Hepatocyte (in vitro differentiated cells): ENCODE measurements around the gene SLC8B1.

Source experiments
- EZH2 ChIP-seq: fragments of 200-600 bp; sonication (generic); IDR thresholded peaks from 2 replicates; pipeline ENCODE4 v1.6.1; 2016; ENCODE audit warnings: antibody characterized with exemption, mild to moderate bottlenecking, borderline replicate concordance
- EZH2phosphoT487 ChIP-seq: fragments of 200-600 bp; sonication (generic); IDR thresholded peaks from one replicate; pipeline ENCODE4 v1.6.1; 2018; ENCODE audit warnings: antibody characterized with exemption, mild to moderate bottlenecking, low read depth, moderate library complexity; ENCODE audit not compliant: unreplicated experiment, severe bottlenecking
- TF ChIP-seq, protein P1 (sequence below): fragments of 200-600 bp; sonication (generic); IDR thresholded peaks from 2 replicates; pipeline ENCODE4 v1.5.1; 2016; ENCODE audit warnings: antibody characterized with exemption, mild to moderate bottlenecking; ENCODE audit not compliant: poor library complexity

DNA sequence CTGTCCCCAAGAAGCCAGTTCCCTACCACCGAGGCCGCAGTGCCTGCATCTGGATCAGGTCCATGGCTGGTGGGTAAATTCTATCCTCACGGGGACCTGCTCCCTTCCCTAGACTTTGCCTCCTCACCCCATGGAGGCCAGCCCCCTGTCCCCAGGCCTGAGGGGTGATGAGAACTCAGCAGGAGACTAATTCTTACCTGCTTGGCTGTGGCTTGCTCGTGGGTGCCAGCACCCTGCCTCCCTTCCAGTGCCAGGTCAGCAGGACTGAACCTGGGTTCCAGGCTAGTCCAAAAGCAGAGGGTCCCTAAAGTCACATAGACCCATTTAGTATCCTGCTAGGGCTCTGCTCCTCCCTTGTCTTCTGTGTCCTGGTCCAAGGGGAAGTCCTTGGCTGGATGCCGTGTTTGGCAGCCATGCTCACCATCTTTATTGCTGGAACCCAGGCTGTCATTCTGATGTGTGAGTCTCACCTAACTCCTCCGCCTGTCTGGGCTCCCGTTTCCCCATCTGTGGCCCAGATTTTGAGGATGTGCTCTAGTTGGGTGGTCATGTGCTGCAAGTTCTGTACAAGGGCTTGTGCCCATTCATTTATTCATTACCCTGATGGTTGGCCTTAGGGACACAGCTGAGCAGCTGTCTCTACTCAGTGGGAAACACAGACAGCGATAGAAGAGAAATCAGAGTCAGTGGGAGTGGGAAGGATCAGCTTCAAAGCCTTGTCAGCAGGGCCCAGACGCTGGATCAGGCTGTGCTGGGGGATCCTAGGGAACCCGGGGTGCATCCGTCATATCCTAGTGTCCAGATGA is 24.4 kb upstream of the SLC8B1 start:
- TF ChIP-seq, protein P1, sequence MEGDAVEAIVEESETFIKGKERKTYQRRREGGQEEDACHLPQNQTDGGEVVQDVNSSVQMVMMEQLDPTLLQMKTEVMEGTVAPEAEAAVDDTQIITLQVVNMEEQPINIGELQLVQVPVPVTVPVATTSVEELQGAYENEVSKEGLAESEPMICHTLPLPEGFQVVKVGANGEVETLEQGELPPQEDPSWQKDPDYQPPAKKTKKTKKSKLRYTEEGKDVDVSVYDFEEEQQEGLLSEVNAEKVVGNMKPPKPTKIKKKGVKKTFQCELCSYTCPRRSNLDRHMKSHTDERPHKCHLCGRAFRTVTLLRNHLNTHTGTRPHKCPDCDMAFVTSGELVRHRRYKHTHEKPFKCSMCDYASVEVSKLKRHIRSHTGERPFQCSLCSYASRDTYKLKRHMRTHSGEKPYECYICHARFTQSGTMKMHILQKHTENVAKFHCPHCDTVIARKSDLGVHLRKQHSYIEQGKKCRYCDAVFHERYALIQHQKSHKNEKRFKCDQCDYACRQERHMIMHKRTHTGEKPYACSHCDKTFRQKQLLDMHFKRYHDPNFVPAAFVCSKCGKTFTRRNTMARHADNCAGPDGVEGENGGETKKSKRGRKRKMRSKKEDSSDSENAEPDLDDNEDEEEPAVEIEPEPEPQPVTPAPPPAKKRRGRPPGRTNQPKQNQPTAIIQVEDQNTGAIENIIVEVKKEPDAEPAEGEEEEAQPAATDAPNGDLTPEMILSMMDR = no peak
- TF ChIP-seq EZH2 (no peak), EZH2phosphoT487 (no peak)
